Kidney (tissue), 14 donors: ENCODE data around the gene NEDD4L. TPM values are rescaled to one million over a fixed set of nuclear protein-coding genes. Genes with fewer than 3 reads are reported as not detected.
A peak's percentile ranks its signal among the peaks of the same experiment; 100 is the strongest.

Source experiments
- DNase-seq, 5 donors: peaks; one replicate each; pipeline ENCODE4 v3.0.0-alpha.2; 2013 to 2020
- FAIRE-seq: peaks from 2 replicates; lab custom pipeline; 2012; peaks lifted over from hg19 to GRCh38; lab: Jason Lieb, UNC
- H3K27ac ChIP-seq, 2 donors: one replicate each; pipeline ENCODE4 v1.7.0; 2013; ENCODE audit warnings: low read depth in 2 of 2, low read length in 2 of 2, inconsistent platforms in 1 of 2
- H3K27me3 ChIP-seq: one replicate; pipeline ENCODE4 v1.7.1; 2013; ENCODE audit warnings: low read length, inconsistent platforms; ENCODE audit not compliant: control insufficient read depth, insufficient read depth
- H3K36me3 ChIP-seq, 3 donors: one replicate each; pipeline versions ENCODE4 v1.7.0 to v1.7.1; 2013; ENCODE audit warnings: low read length in 3 of 3, control low read depth in 1 of 3, inconsistent platforms in 1 of 3; ENCODE audit not compliant: insufficient read depth in 3 of 3, control insufficient read depth in 2 of 3
- H3K4me1 ChIP-seq, 3 donors: one replicate each; pipeline versions ENCODE4 v1.7.0 to v1.7.1; 2013; ENCODE audit warnings: low read length in 3 of 3, inconsistent platforms in 1 of 3, low read depth in 1 of 3; ENCODE audit not compliant: control insufficient read depth in 2 of 3, insufficient read depth in 2 of 3
- H3K4me3 ChIP-seq, 3 donors: one replicate each; pipeline versions ENCODE4 v1.7.0 to v1.8.1; 2013; ENCODE audit warnings: low read length in 3 of 3, control low read depth in 1 of 3, inconsistent platforms in 1 of 3
- H3K9ac ChIP-seq, 3 donors: one replicate each; pipeline versions ENCODE4 v1.7.0 to v1.7.1; 2013; ENCODE audit warnings: low read length in 3 of 3, control low read depth in 1 of 3, inconsistent platforms in 1 of 3
- H3K9me3 ChIP-seq, 3 donors: one replicate each; pipeline versions ENCODE4 v1.7.0 to v1.7.1; 2013; ENCODE audit warnings: low read length in 3 of 3, control low read depth in 1 of 3, inconsistent platforms in 1 of 3; ENCODE audit not compliant: control insufficient read depth in 2 of 3, insufficient read depth in 1 of 3
- CTCF ChIP-seq: IDR thresholded peaks from 3 replicates; pipeline ENCODE4 v1.5.1; 2012; ENCODE audit warnings: mild to moderate bottlenecking, moderate library complexity, borderline replicate concordance; ENCODE audit not compliant: insufficient read depth; ENCODE audit errors: extremely low read depth
- intact Hi-C: fragments of 100-400 bp; cut with DNase I; formaldehyde crosslinking; loops from one replicate; pipeline ENCODE4 v1.11.1; 2022
- polyA plus RNA-seq: library from polyadenylated mRNA; stranded (reverse); fragments of 350-450 nt; fragmentation: Illumina TruSeq; extraction: RNeasy Lipid Tissue Mini Kit (QIAGEN cat#74804); gene quantifications from one replicate; pipeline ENCODE4 v1.2.3, GENCODE V29; 2014; ENCODE audit warnings: low read depth, low replicate concordance; ENCODE audit not compliant: insufficient read depth
- total RNA-seq: library from RNA; stranded (reverse); fragmentation: NEBNext Ultra II Directional; extraction: Animal tissue kit (Norgen Biotek cat#: 25700); gene quantifications from one replicate; pipeline ENCODE4 v1.2.1, GENCODE V29; 2021
- donor health status: control.
- donor health status: control.
- donor health status: control.
- donor health status: control.
- donor health status: control.
- donor health status: DM: yes; HTN: yes; CAD: no.
- donor health status: Normal renal cell carcinoma (clear cell type).

The NEDD4L gene
- total and polyA plus RNA-seq, 2 donors from 2014 or later = 90.8 to 95.7 TPM

- Histone ChIP-seq H3K4me1 (no peaks in the 10 kb centered on the region), H3K4me3 (no peak overlapping the region), H3K27ac (no peak overlapping the region), H3K9me3 (no peaks in the 10 kb centered on the region), H3K9ac (no peak overlapping the region), H3K36me3 (peaks cover 15 to 84% (median 36%) of the 10 kb centered on the region in 3 donors), H3K27me3 (no peaks in the 10 kb centered on the region)
- TF ChIP-seq CTCF = no peak
- no peak for FAIRE-seq
- peak in 2 of 5 donors; percentile 47 to 52 for DNase-seq
- intact Hi-C loops = no loop called here
Measured at GRCh38 chr18:58370612-58371011, 326.6 kb downstream of the NEDD4L start.

GRCh38 chr18:58373481-58373880 is 329.5 kb downstream of the NEDD4L start:
- no peak for TF ChIP-seq CTCF
- Histone ChIP-seq H3K4me1 (no peaks in the 10 kb centered on the region), H3K9ac (no peak overlapping the region), H3K36me3 (peaks cover 10 to 72% (median 33%) of the 10 kb centered on the region in 3 donors), H3K27ac (no peak overlapping the region), H3K4me3 (no peak overlapping the region), H3K27me3 (no peaks in the 10 kb centered on the region), H3K9me3 (no peaks in the 10 kb centered on the region)
- FAIRE-seq (no peak), DNase-seq (peak in 1 of 5 donors; percentile 45)
- intact Hi-C loops = no loop called here

- H3K4me3 ChIP-seq = no peak overlapping the region
- TF ChIP-seq CTCF = no peak
- FAIRE-seq (no peak), DNase-seq (no peak)
- no peaks in the 10 kb centered on the region for H3K27me3 ChIP-seq
- no peak overlapping the region for H3K27ac ChIP-seq
- H3K4me1 ChIP-seq = no peaks in the 10 kb centered on the region
- no peak overlapping the region for H3K9ac ChIP-seq
- intact Hi-C loops = no loop called here
- H3K36me3 ChIP-seq = peaks cover 7 to 70% (median 34%) of the 10 kb centered on the region in 3 donors
- H3K9me3 ChIP-seq = no peaks in the 10 kb centered on the region
Measured at GRCh38 chr18:58375051-58375450, 331.0 kb downstream of the NEDD4L start.
